Measurements from ENCODE around the gene TUFM. TPM values are rescaled to one million over a fixed set of nuclear protein-coding genes. Genes with fewer than 3 reads are reported as not detected.

Gene TUFM
- polyA plus RNA-seq, 1 donor from 2014 or later: 144 TPM

DNA sequence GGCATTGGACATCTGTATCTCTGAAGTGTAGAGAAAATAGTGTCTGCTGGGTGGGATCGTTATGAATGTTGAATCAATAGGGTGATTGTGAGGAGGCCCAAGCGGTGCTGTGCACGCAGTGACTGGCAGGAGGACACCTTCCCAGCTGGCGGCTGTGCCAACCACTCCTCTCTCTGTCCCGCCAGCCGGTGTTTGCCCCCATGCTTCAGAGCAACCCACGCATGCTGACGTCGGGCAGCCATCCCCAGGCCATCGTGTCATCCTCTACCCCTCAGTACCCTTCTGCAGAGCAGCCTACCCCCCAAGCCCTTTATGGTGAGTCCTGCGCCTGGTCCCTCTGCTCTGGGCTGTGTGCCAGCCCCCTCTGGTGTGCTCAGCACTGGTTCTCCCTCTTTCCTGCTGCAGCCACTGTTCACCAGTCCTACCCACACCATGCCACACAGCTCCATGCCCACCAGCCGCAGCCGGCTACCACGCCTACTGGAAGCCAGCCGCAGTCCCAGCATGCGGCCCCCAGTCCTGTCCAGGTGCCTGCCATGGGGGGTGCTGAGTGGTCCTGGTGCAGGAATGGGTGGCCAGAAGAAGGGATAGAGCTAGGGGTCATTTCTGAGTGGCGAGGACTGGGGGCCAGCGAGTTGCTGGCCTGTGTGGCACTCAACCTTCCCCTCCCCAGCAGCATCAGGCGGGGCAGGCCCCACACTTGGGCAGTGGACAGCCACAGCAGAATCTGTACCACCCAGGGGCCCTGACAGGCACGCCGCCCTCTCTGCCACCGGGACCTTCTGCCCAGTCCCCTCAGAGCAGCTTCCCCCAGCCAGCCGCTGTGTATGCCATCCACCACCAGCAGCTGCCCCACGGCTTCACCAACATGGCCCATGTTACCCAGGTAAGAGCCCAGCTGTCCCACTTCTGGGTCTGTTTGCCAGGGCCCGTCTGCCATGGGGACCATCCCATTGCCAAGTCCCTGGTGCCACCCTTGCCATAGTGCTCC lies 11.0 kb downstream of the TUFM start:
- Histone ChIP-seq H3F3A (ENCODE audit: insufficient read depth, low read length, poor library complexity, severe bottlenecking) (no peaks in the 10 kb centered on the region), H3K36me3 (ENCODE audit: insufficient read depth, low read length) (peaks cover 8% of the 10 kb centered on the region), H3K4me2 (ENCODE audit: low read length) (no peak overlapping the region), H2AFZ (ENCODE audit: low read depth, low read length) (no peak overlapping the region), H4K20me1 (ENCODE audit: insufficient read depth) (no peaks in the 10 kb centered on the region), H3K9me3 (ENCODE audit: low read length) (no peaks in the 10 kb centered on the region), H3K27me3 (ENCODE audit: insufficient read depth, low read depth, low read length) (no peaks in the 10 kb centered on the region), H3K79me2 (replicated peaks; ENCODE audit: insufficient read depth, low read length) (no peaks in the 10 kb centered on the region), H3K27ac (ENCODE audit: low read length) (no peak overlapping the region), H3K9me2 (ENCODE audit: insufficient read depth, low read length) (no peaks in the 10 kb centered on the region), H3K9ac (ENCODE audit: low read length) (no peak overlapping the region), H3K4me3 (ENCODE audit: low read length) (no peak overlapping the region)
- TF ChIP-seq RAD21 (conservative IDR thresholded peaks at IDR 0.05): no peak
- no peak for TF ChIP-seq EP300 (conservative IDR thresholded peaks at IDR 0.05; ENCODE audit: poor library complexity, severe bottlenecking)
- TF ChIP-seq, protein P1, sequence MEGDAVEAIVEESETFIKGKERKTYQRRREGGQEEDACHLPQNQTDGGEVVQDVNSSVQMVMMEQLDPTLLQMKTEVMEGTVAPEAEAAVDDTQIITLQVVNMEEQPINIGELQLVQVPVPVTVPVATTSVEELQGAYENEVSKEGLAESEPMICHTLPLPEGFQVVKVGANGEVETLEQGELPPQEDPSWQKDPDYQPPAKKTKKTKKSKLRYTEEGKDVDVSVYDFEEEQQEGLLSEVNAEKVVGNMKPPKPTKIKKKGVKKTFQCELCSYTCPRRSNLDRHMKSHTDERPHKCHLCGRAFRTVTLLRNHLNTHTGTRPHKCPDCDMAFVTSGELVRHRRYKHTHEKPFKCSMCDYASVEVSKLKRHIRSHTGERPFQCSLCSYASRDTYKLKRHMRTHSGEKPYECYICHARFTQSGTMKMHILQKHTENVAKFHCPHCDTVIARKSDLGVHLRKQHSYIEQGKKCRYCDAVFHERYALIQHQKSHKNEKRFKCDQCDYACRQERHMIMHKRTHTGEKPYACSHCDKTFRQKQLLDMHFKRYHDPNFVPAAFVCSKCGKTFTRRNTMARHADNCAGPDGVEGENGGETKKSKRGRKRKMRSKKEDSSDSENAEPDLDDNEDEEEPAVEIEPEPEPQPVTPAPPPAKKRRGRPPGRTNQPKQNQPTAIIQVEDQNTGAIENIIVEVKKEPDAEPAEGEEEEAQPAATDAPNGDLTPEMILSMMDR (IDR thresholded peaks at IDR 0.05; ENCODE audit: poor library complexity, severe bottlenecking): no peak
- no peak for TF ChIP-seq MXI1 (conservative IDR thresholded peaks at IDR 0.05; ENCODE audit: poor library complexity, severe bottlenecking)
- no peak for TF ChIP-seq EZH2 (IDR thresholded peaks at IDR 0.05; ENCODE audit: borderline replicate concordance, insufficient read depth, low read length, poor library complexity, severe bottlenecking)
- no peak for TF ChIP-seq SMC3 (conservative IDR thresholded peaks at IDR 0.05; ENCODE audit: poor library complexity)
- no peak for TF ChIP-seq POLR2AphosphoS5 (IDR thresholded peaks at IDR 0.05)
- TF ChIP-seq, protein P2, sequence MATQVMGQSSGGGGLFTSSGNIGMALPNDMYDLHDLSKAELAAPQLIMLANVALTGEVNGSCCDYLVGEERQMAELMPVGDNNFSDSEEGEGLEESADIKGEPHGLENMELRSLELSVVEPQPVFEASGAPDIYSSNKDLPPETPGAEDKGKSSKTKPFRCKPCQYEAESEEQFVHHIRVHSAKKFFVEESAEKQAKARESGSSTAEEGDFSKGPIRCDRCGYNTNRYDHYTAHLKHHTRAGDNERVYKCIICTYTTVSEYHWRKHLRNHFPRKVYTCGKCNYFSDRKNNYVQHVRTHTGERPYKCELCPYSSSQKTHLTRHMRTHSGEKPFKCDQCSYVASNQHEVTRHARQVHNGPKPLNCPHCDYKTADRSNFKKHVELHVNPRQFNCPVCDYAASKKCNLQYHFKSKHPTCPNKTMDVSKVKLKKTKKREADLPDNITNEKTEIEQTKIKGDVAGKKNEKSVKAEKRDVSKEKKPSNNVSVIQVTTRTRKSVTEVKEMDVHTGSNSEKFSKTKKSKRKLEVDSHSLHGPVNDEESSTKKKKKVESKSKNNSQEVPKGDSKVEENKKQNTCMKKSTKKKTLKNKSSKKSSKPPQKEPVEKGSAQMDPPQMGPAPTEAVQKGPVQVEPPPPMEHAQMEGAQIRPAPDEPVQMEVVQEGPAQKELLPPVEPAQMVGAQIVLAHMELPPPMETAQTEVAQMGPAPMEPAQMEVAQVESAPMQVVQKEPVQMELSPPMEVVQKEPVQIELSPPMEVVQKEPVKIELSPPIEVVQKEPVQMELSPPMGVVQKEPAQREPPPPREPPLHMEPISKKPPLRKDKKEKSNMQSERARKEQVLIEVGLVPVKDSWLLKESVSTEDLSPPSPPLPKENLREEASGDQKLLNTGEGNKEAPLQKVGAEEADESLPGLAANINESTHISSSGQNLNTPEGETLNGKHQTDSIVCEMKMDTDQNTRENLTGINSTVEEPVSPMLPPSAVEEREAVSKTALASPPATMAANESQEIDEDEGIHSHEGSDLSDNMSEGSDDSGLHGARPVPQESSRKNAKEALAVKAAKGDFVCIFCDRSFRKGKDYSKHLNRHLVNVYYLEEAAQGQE (IDR thresholded peaks at IDR 0.05; ENCODE audit: borderline replicate concordance): no peak

- Histone ChIP-seq H3K4me2 (ENCODE audit: low read length) (no peak overlapping the region), H3K79me2 (replicated peaks; ENCODE audit: insufficient read depth, low read length) (peaks cover 4% of the 10 kb centered on the region), H3F3A (ENCODE audit: insufficient read depth, low read length, poor library complexity, severe bottlenecking) (no peaks in the 10 kb centered on the region), H3K9me2 (ENCODE audit: insufficient read depth, low read length) (no peaks in the 10 kb centered on the region), H3K27me3 (ENCODE audit: insufficient read depth, low read depth, low read length) (no peaks in the 10 kb centered on the region), H3K9ac (ENCODE audit: low read length) (no peak overlapping the region), H2AFZ (ENCODE audit: low read depth, low read length) (no peak overlapping the region), H3K27ac (ENCODE audit: low read length) (no peak overlapping the region), H3K4me3 (ENCODE audit: low read length) (no peak overlapping the region), H4K20me1 (ENCODE audit: insufficient read depth) (peaks cover 5% of the 10 kb centered on the region), H3K36me3 (ENCODE audit: insufficient read depth, low read length) (peaks cover 8% of the 10 kb centered on the region), H3K9me3 (ENCODE audit: low read length) (no peaks in the 10 kb centered on the region)
- TF ChIP-seq SMC3 (conservative IDR thresholded peaks at IDR 0.05; ENCODE audit: poor library complexity) (no peak), POLR2AphosphoS5 (IDR thresholded peaks at IDR 0.05) (no peak), TAF1 (IDR thresholded peaks at IDR 0.05; ENCODE audit: low read depth) (no peak), MXI1 (conservative IDR thresholded peaks at IDR 0.05; ENCODE audit: poor library complexity, severe bottlenecking) (no peak), EP300 (conservative IDR thresholded peaks at IDR 0.05; ENCODE audit: poor library complexity, severe bottlenecking) (no peak), EZH2 (IDR thresholded peaks at IDR 0.05; ENCODE audit: borderline replicate concordance, insufficient read depth, low read length, poor library complexity, severe bottlenecking) (no peak), RAD21 (conservative IDR thresholded peaks at IDR 0.05) (no peak)
- TF ChIP-seq, protein P2 (IDR thresholded peaks at IDR 0.05; ENCODE audit: borderline replicate concordance): no peak
- TF ChIP-seq, protein P1 (IDR thresholded peaks at IDR 0.05; ENCODE audit: poor library complexity, severe bottlenecking): no peak
Observed at GRCh38 chr16:28834349-28834748, 11.8 kb downstream of the TUFM start.
